CD14-positive monocyte (primary cell): ENCODE results near the gene KNSTRN. TPM values are rescaled to one million over a fixed set of nuclear protein-coding genes. Genes with fewer than 3 reads are reported as not detected.

Source experiments
- DNase-seq, 3 donors: peaks; one replicate each; pipeline ENCODE4 v3.0.0-alpha.2; 2011 to 2022
- H2AFZ ChIP-seq: 2 replicates; pipeline ENCODE4 v1.6.0; 2012; ENCODE audit warnings: mild to moderate bottlenecking, low read depth, low read length, inconsistent platforms; ENCODE audit not compliant: insufficient read depth, poor library complexity, severe bottlenecking
- H3K27ac ChIP-seq, 2 donors: 1 replicate in 1 of 2; 2 replicates in 1 of 2; pipeline ENCODE4 v1.5.1; 2012 to 2013; ENCODE audit warnings: low read length in 2 of 2, control low read depth in 1 of 2, inconsistent platforms in 1 of 2, low read depth in 1 of 2, mild to moderate bottlenecking in 1 of 2
- H3K27me3 ChIP-seq, 2 donors: one replicate each; pipeline versions ENCODE4 v1.6.0 to v1.6.1; 2011 to 2013; ENCODE audit warnings: low read length in 2 of 2; ENCODE audit not compliant: control insufficient read depth in 2 of 2, insufficient read depth in 2 of 2
- H3K36me3 ChIP-seq, 2 donors: replicated peaks in 1 of 2; 1 replicate in 1 of 2; 2 replicates in 1 of 2; pipeline versions ENCODE4 v1.5.1 to v1.6.1; 2012 to 2013; ENCODE audit warnings: low read length in 2 of 2, control low read depth in 1 of 2, inconsistent platforms in 1 of 2, mild to moderate bottlenecking in 1 of 2; ENCODE audit not compliant: insufficient read depth in 2 of 2, control insufficient read depth in 1 of 2
- H3K4me1 ChIP-seq, 2 donors: 1 replicate in 1 of 2; 2 replicates in 1 of 2; pipeline versions ENCODE4 v1.5.1 to v1.6.1; 2012 to 2013; ENCODE audit warnings: low read length in 2 of 2, control low read depth in 1 of 2, inconsistent platforms in 1 of 2, mild to moderate bottlenecking in 1 of 2, moderate library complexity in 1 of 2; ENCODE audit not compliant: insufficient read depth in 2 of 2, control insufficient read depth in 1 of 2
- H3K4me2 ChIP-seq: replicated peaks from 2 replicates; pipeline ENCODE3; 2012; ENCODE audit warnings: low read length, moderate library complexity, mild to moderate bottlenecking; ENCODE audit not compliant: poor library complexity, severe bottlenecking; ENCODE audit errors: extremely low read depth
- H3K4me3 ChIP-seq, 3 experiments: fragments of 200-600 bp in 1 of 3; sonication (generic) in 1 of 3; replicated peaks in 1 of 3; 1 replicate in 2 of 3; 2 replicates in 1 of 3; pipeline ENCODE4 v1.5.1; 2011 to 2013; ENCODE audit warnings: low read length in 3 of 3, mild to moderate bottlenecking in 3 of 3, control low read depth in 2 of 3, low read depth in 2 of 3, inconsistent platforms in 1 of 3, moderate library complexity in 1 of 3
- H3K79me2 ChIP-seq: 2 replicates; pipeline ENCODE4 v1.6.0; 2012; ENCODE audit warnings: mild to moderate bottlenecking, control low read depth, inconsistent platforms, low read length, moderate library complexity; ENCODE audit not compliant: insufficient read depth
- H3K9ac ChIP-seq: 2 replicates; pipeline ENCODE4 v1.6.0; 2017; ENCODE audit warnings: low read length, mild to moderate bottlenecking; ENCODE audit not compliant: insufficient read depth, poor library complexity, severe bottlenecking
- H3K9me3 ChIP-seq, 2 donors: replicated peaks in 1 of 2; 1 replicate in 1 of 2; 2 replicates in 1 of 2; pipeline versions ENCODE4 v1.5.1 to v1.6.1; 2012 to 2013; ENCODE audit warnings: low read length in 2 of 2, control low read depth in 1 of 2; ENCODE audit not compliant: control insufficient read depth in 1 of 2, insufficient read depth in 1 of 2
- H4K20me1 ChIP-seq: 2 replicates; pipeline ENCODE4 v1.6.0; 2012; ENCODE audit warnings: mild to moderate bottlenecking, low read length, control low read depth, moderate library complexity; ENCODE audit not compliant: insufficient read depth
- H3K27ac Mint-ChIP-seq, 7 donors: one replicate each; pipeline ENCODE4 v1.8.0; 2020; ENCODE audit warnings: mild to moderate bottlenecking in 7 of 7, mixed read lengths in 7 of 7, moderate library complexity in 6 of 7, inconsistent platforms in 2 of 7
- H3K27me3 Mint-ChIP-seq, 3 donors: one replicate each; pipeline ENCODE4 v1.8.0; 2021 to 2022; ENCODE audit warnings: low read depth in 3 of 3, mild to moderate bottlenecking in 3 of 3, mixed read lengths in 3 of 3, moderate library complexity in 3 of 3, inconsistent platforms in 1 of 3
- H3K36me3 Mint-ChIP-seq, 2 donors: one replicate each; pipeline ENCODE4 v1.8.0; 2020; ENCODE audit warnings: mixed read lengths in 2 of 2, inconsistent platforms in 1 of 2, mild to moderate bottlenecking in 1 of 2
- H3K4me1 Mint-ChIP-seq: one replicate; pipeline ENCODE4 v1.8.0; 2020; ENCODE audit warnings: mild to moderate bottlenecking, mixed read lengths
- H3K4me3 Mint-ChIP-seq, 2 donors: one replicate each; pipeline ENCODE4 v1.8.0; 2020; ENCODE audit warnings: mild to moderate bottlenecking in 2 of 2, mixed read lengths in 2 of 2, moderate library complexity in 1 of 2
- H3K9me3 Mint-ChIP-seq, 7 donors: one replicate each; pipeline ENCODE4 v1.8.0; 2020 to 2022; ENCODE audit warnings: mixed read lengths in 7 of 7, mild to moderate bottlenecking in 6 of 7, moderate library complexity in 6 of 7, inconsistent platforms in 2 of 7
- WGBS: methylation state at CpG from one replicate; pipeline ENCODE4 v1.1.5; 2013; ENCODE audit warnings: missing lambda C conversion rate; ENCODE audit not compliant: insufficient coverage; 5-methylcytosine and 5-hydroxymethylcytosine counted together
- intact Hi-C, 2 donors: fragments of 100-400 bp; cut with micrococcal nuclease; formaldehyde crosslinking; loops; one replicate each; pipeline versions ENCODE4 v1.15.0 to v1.15.1; 2023
- polyA plus RNA-seq, 3 donors: library from polyadenylated mRNA; depleted of rRNA in 1 of 3; unstranded in 2 of 3; stranded (reverse) in 1 of 3; fragments of 300-500 nt in 2 of 3; fragments of >200 nt in 1 of 3; fragmentation: Illumina TruSeq in 2 of 3; gene quantifications; 1 replicate in 2 of 3; 2 replicates in 1 of 3; pipeline ENCODE4 v1.2.3, GENCODE V29; 2012 to 2021
- TF ChIP-seq, protein P1 (sequence below): fragments of 200-600 bp; IDR thresholded peaks from one replicate; pipeline ENCODE4 v1.8.0; 2022; ENCODE audit warnings: antibody characterized with exemption, mild to moderate bottlenecking

The KNSTRN gene
- polyA plus RNA-seq, 3 donors: 5.4 to 10.0 (median 7.9) TPM

DNA sequence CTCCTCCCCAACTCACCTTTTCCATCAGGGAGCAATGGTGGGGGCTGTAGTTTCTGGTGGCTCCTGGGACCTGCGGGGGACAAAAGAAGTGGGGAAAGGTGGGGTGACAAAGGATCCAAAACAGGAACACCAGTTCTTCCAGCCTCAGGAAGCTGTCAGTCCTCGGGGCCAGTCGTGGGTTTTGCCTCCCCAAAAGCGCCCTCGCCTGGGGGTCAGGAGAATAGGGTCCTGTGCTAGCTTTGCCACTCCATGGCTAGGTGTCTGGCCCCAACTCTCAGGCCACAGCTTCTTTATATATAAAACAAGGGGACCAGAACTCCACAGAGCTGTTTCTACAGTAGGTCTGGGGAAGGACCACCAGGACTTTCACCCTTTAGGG lies 45.8 kb upstream of the KNSTRN start:
- peaks cover 0 to 2% (median 0%) of the 10 kb centered on the region in 7 donors for H3K9me3 Mint-ChIP-seq
- peaks cover 85% of the 10 kb centered on the region for H3K4me1 Mint-ChIP-seq
- Histone ChIP-seq H3K27ac (no peak overlapping the region), H3K36me3 (peaks cover 0 to 3% of the 10 kb centered on the region in 2 donors), H3K79me2 (peaks cover 2% of the 10 kb centered on the region), H3K9me3 (no peaks in the 10 kb centered on the region), H2AFZ (peak overlapping the region; percentile 55), H3K4me3 (no peak overlapping the region), H3K4me1 (peaks cover 92 to 99% of the 10 kb centered on the region in 2 donors), H3K4me2 (peak overlapping the region; percentile 27), H3K9ac (no peak overlapping the region), H3K27me3 (no peaks in the 10 kb centered on the region), H4K20me1 (no peaks in the 10 kb centered on the region)
- peaks cover 0 to 3% (median 2%) of the 10 kb centered on the region in 3 donors for H3K27me3 Mint-ChIP-seq
- peak; percentile 43 to 69 (median 64) for DNase-seq
- H3K4me3 Mint-ChIP-seq: peak overlapping the region in 1 of 2 donors; percentile 59
- TF ChIP-seq, protein P1, sequence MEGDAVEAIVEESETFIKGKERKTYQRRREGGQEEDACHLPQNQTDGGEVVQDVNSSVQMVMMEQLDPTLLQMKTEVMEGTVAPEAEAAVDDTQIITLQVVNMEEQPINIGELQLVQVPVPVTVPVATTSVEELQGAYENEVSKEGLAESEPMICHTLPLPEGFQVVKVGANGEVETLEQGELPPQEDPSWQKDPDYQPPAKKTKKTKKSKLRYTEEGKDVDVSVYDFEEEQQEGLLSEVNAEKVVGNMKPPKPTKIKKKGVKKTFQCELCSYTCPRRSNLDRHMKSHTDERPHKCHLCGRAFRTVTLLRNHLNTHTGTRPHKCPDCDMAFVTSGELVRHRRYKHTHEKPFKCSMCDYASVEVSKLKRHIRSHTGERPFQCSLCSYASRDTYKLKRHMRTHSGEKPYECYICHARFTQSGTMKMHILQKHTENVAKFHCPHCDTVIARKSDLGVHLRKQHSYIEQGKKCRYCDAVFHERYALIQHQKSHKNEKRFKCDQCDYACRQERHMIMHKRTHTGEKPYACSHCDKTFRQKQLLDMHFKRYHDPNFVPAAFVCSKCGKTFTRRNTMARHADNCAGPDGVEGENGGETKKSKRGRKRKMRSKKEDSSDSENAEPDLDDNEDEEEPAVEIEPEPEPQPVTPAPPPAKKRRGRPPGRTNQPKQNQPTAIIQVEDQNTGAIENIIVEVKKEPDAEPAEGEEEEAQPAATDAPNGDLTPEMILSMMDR: peak; percentile 32
- peaks cover 4 to 9% of the 10 kb centered on the region in 2 donors for H3K36me3 Mint-ChIP-seq
- 0% methylated on average over 5 of the region's 5 CpGs for WGBS
- intact Hi-C loops: loop anchor here (5.0 kb wide), 2 partner anchors 54 to 59 kb away; partner anchors contain the start of gene ANKRD63 (in 1 of the 2)
- H3K27ac Mint-ChIP-seq: peak overlapping the region in 1 of 7 donors; percentile 90

DNA sequence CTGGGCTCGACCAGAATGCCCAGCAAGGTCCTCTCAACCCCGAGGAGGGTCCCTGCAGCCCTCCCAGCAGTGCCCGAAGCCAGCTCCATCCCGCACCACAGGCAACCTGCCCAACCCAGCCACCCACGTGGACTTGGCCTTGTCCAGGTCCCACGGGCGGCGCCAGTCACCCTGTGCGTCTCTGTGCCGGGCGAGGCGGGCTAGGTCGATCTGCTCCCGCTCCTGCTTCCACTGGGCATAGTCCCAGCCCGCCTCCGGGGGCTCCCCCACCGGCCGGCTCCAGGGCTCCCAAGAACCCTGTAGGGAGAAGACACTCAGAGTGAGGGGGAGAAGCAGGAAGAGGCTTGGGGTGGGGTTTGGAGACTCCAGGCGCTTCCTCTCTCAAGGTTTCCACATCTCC lies 44.9 kb upstream of the KNSTRN start:
- Mint-ChIP-seq H3K36me3 (peaks cover 0 to 2% of the 10 kb centered on the region in 2 donors), H3K4me1 (peaks cover 76% of the 10 kb centered on the region), H3K9me3 (peaks cover 0 to 2% (median 0%) of the 10 kb centered on the region in 7 donors), H3K27ac (no peak overlapping the region), H3K4me3 (peak overlapping the region in 1 of 2 donors; percentile 76), H3K27me3 (peaks cover 0 to 2% (median 2%) of the 10 kb centered on the region in 3 donors)
- no peak overlapping the region for H3K9ac ChIP-seq
- H3K9me3 ChIP-seq: no peaks in the 10 kb centered on the region
- TF ChIP-seq, protein P1: no peak
- H3K4me1 ChIP-seq: peaks cover 84 to 91% of the 10 kb centered on the region in 2 donors
- peak overlapping the region in 1 of 3 experiments; percentile 32 for H3K4me3 ChIP-seq
- no peak overlapping the region for H3K27ac ChIP-seq
- WGBS: 85% methylated on average over 5 of the region's 19 CpGs
- peak overlapping the region; percentile 51 for H3K4me2 ChIP-seq
- H3K27me3 ChIP-seq: no peaks in the 10 kb centered on the region
- no peaks in the 10 kb centered on the region for H3K36me3 ChIP-seq
- no peaks in the 10 kb centered on the region for H4K20me1 ChIP-seq
- intact Hi-C loops: loop anchor here (5.0 kb wide), 2 partner anchors 55 to 60 kb away; partner anchors contain the start of gene ANKRD63 (in 1 of the 2)
- DNase-seq: no peak
- H2AFZ ChIP-seq: no peak overlapping the region
- no peaks in the 10 kb centered on the region for H3K79me2 ChIP-seq
